NCI-H82 (cell line): ENCODE measurements around the gene REM1.

Source experiments
- DNase-seq: peaks from one replicate; lab custom pipeline; 2025; lab: John Stamatoyannopoulos, UW

Gene REM1

DNA sequence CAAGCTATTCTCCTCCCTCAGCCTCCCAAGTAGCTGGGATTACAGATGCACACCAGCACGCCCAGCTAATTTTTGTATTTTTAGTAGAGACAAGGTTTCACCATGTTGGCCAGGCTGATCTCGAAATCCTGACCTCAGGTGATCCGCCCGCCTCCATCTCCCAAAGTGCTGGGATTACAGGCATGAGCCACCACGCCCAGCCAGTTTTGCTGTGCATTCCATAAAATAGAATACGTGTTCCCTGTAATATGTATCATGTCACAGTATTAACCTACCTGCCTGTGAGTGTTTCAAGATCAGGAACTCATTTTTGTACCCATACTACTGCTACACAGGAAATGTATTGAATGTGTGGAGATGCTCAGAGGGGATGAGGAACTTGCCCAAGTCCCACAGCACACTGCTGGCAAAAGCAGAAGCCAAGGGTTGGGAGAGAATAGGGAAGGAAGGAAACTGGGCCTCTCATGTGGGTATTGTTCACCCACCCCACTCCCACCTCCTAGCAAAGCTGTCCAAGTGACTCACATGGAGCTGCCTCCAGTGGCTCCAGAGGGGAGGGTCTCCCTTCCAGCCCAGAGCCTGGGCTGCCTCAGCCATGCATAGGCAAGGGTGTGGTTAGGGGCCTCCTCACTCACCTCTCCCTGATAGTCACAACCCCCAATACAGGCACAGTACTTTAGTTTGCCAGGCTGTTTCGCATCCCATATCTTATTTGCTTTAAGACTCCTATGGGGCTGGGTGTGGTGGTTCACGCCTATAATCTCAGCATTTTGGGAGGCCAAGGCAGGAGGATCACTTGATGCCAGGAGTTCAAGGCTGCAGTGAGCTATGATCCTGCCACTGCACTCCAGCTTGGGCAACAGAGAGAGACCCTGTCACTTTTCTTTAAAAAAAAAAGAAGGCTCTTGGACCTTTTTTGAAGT, 48.5 kb downstream of the REM1 start:
- no peak for DNase-seq

GRCh38 chr20:31527266-31527665, 52.2 kb downstream of the REM1 start:
- DNase-seq: no peak
